ENCODE data around the gene SNCB.

- TF ChIP-seq CTCF (IDR thresholded peaks at IDR 0.05) (no peak), ZFX (IDR thresholded peaks at IDR 0.05; ENCODE audit: borderline replicate concordance) (no peak)
These were observed 17.6 kb upstream of the SNCB start for GRCh38 chr5:176647843-176648473.

Measured in 22Rv1 (cell line).